SJSA1 (cell line): ENCODE data around the gene CRACR2A. TPM values are rescaled to one million over a fixed set of nuclear protein-coding genes. Genes with fewer than 3 reads are reported as not detected.

Experiments used
- DNase-seq, 2 experiments: peaks; one replicate each; pipeline ENCODE4 v3.0.0-alpha.2; 2015 to 2020; ENCODE audit warnings: low spot score in 2 of 2, low read depth in 1 of 2
- H3K27ac ChIP-seq: fragments of 250-450 bp; sonication (Bioruptor Pico); 2 replicates; pipeline ENCODE4 v1.5.1; 2020; ENCODE audit warnings: mild to moderate bottlenecking, moderate library complexity
- H3K27me3 ChIP-seq: fragments of 250-450 bp; sonication (Bioruptor Pico); replicated peaks from 2 replicates; pipeline ENCODE4 v1.5.1; 2020; ENCODE audit warnings: mild to moderate bottlenecking, moderate library complexity
- H3K36me3 ChIP-seq: fragments of 250-450 bp; sonication (Bioruptor Pico); 2 replicates; pipeline ENCODE4 v1.5.1; 2020; ENCODE audit warnings: mild to moderate bottlenecking
- H3K4me1 ChIP-seq: fragments of 250-450 bp; sonication (Bioruptor Pico); replicated peaks from 2 replicates; pipeline ENCODE4 v1.6.1; 2021; ENCODE audit warnings: mild to moderate bottlenecking
- H3K4me3 ChIP-seq: fragments of 250-450 bp; sonication (Bioruptor Pico); 2 replicates; pipeline ENCODE4 v1.5.1; 2020; ENCODE audit warnings: mild to moderate bottlenecking
- H3K9me3 ChIP-seq: fragments of 250-450 bp; sonication (Bioruptor Pico); replicated peaks from 2 replicates; pipeline ENCODE4 v1.5.1; 2020; ENCODE audit warnings: mild to moderate bottlenecking
- total RNA-seq: library from RNA; depleted of rRNA; stranded (reverse); fragments of >200 nt; shearing (Covaris generic); gene quantifications from 2 replicates; pipeline ENCODE4 v1.2.3, GENCODE V29; 2014

The CRACR2A gene
- total RNA-seq, 1 experiment from 2014 or later: 1.1 TPM

GRCh38 chr12:3655328-3655900, 97.5 kb downstream of the CRACR2A start:
- Histone ChIP-seq H3K36me3 (no peaks in the 10 kb centered on the region), H3K9me3 (no peaks in the 10 kb centered on the region), H3K4me1 (no peaks in the 10 kb centered on the region), H3K27ac (no peak overlapping the region), H3K27me3 (peaks cover 12% of the 10 kb centered on the region), H3K4me3 (no peak overlapping the region)
- no peak for DNase-seq

- no peak for DNase-seq
Observed at GRCh38 chr12:3651585-3652424, 101.1 kb downstream of the CRACR2A start.

GRCh38 chr12:3647504-3647903, 105.4 kb downstream of the CRACR2A start:
- no peaks in the 10 kb centered on the region for H3K36me3 ChIP-seq
- DNase-seq: no peak
- no peak overlapping the region for H3K4me3 ChIP-seq
- H3K27ac ChIP-seq: no peak overlapping the region
- H3K27me3 ChIP-seq: peaks cover 10% of the 10 kb centered on the region
- no peaks in the 10 kb centered on the region for H3K4me1 ChIP-seq
- H3K9me3 ChIP-seq: no peaks in the 10 kb centered on the region

More at GRCh38 chr12:3651585-3652424, 101.1 kb downstream of the CRACR2A start:
- no peaks in the 10 kb centered on the region for H3K9me3 ChIP-seq
- H3K4me1 ChIP-seq: no peaks in the 10 kb centered on the region
- no peaks in the 10 kb centered on the region for H3K36me3 ChIP-seq
- no peak overlapping the region for H3K27ac ChIP-seq
- H3K27me3 ChIP-seq: peaks cover 18% of the 10 kb centered on the region
- H3K4me3 ChIP-seq: no peak overlapping the region

- H3K4me1 ChIP-seq: no peaks in the 10 kb centered on the region
- peaks cover 10% of the 10 kb centered on the region for H3K27me3 ChIP-seq
- H3K4me3 ChIP-seq: no peak overlapping the region
- no peaks in the 10 kb centered on the region for H3K36me3 ChIP-seq
- no peak for DNase-seq
- no peak overlapping the region for H3K27ac ChIP-seq
- H3K9me3 ChIP-seq: no peaks in the 10 kb centered on the region
Observed at GRCh38 chr12:3646561-3647241, 106.2 kb downstream of the CRACR2A start.

- no peak for DNase-seq
- no peaks in the 10 kb centered on the region for H3K9me3 ChIP-seq
- no peaks in the 10 kb centered on the region for H3K4me1 ChIP-seq
- H3K36me3 ChIP-seq: no peaks in the 10 kb centered on the region
- no peak overlapping the region for H3K4me3 ChIP-seq
- no peak overlapping the region for H3K27ac ChIP-seq
- H3K27me3 ChIP-seq: peaks cover 6% of the 10 kb centered on the region
Observed at GRCh38 chr12:3645091-3645490, 107.8 kb downstream of the CRACR2A start.

- peaks cover 6% of the 10 kb centered on the region for H3K27me3 ChIP-seq
- H3K9me3 ChIP-seq: no peaks in the 10 kb centered on the region
- DNase-seq: no peak
- H3K4me1 ChIP-seq: no peaks in the 10 kb centered on the region
- no peaks in the 10 kb centered on the region for H3K36me3 ChIP-seq
- no peak overlapping the region for H3K4me3 ChIP-seq
- H3K27ac ChIP-seq: no peak overlapping the region
Observed at GRCh38 chr12:3644104-3644503, 108.8 kb downstream of the CRACR2A start.

- Histone ChIP-seq H3K9me3 (no peaks in the 10 kb centered on the region), H3K36me3 (no peaks in the 10 kb centered on the region), H3K4me3 (no peak overlapping the region), H3K4me1 (no peaks in the 10 kb centered on the region), H3K27ac (no peak overlapping the region), H3K27me3 (no peaks in the 10 kb centered on the region)
- no peak for DNase-seq
Observed at GRCh38 chr12:3641428-3642018, 111.4 kb downstream of the CRACR2A start.

GRCh38 chr12:3636328-3636727, 116.6 kb downstream of the CRACR2A start:
- H3K4me3 ChIP-seq: no peak overlapping the region
- H3K27me3 ChIP-seq: no peaks in the 10 kb centered on the region
- H3K36me3 ChIP-seq: no peaks in the 10 kb centered on the region
- H3K27ac ChIP-seq: no peak overlapping the region
- no peak for DNase-seq
- H3K9me3 ChIP-seq: no peaks in the 10 kb centered on the region
- no peaks in the 10 kb centered on the region for H3K4me1 ChIP-seq

- Histone ChIP-seq H3K36me3 (no peaks in the 10 kb centered on the region), H3K27me3 (no peaks in the 10 kb centered on the region), H3K4me1 (no peaks in the 10 kb centered on the region), H3K27ac (no peak overlapping the region), H3K4me3 (no peak overlapping the region), H3K9me3 (no peaks in the 10 kb centered on the region)
- no peak for DNase-seq
Observed at GRCh38 chr12:3634348-3634747, 118.6 kb downstream of the CRACR2A start.

- no peaks in the 10 kb centered on the region for H3K4me1 ChIP-seq
- H3K27me3 ChIP-seq: no peaks in the 10 kb centered on the region
- no peak overlapping the region for H3K27ac ChIP-seq
- DNase-seq: no peak
- H3K4me3 ChIP-seq: no peak overlapping the region
- no peaks in the 10 kb centered on the region for H3K36me3 ChIP-seq
- no peaks in the 10 kb centered on the region for H3K9me3 ChIP-seq
Observed at GRCh38 chr12:3633396-3633795, 119.5 kb downstream of the CRACR2A start.

- no peaks in the 10 kb centered on the region for H3K4me1 ChIP-seq
- DNase-seq: no peak
Observed at GRCh38 chr12:3632754-3633153, 120.2 kb downstream of the CRACR2A start.

GRCh38 chr12:3632256-3632655, 120.7 kb downstream of the CRACR2A start:
- Histone ChIP-seq H3K4me3 (no peak overlapping the region), H3K9me3 (no peaks in the 10 kb centered on the region), H3K4me1 (no peaks in the 10 kb centered on the region), H3K36me3 (no peaks in the 10 kb centered on the region), H3K27me3 (no peaks in the 10 kb centered on the region), H3K27ac (no peak overlapping the region)
- no peak for DNase-seq

More at GRCh38 chr12:3632754-3633153, 120.2 kb downstream of the CRACR2A start:
- Histone ChIP-seq H3K4me3 (no peak overlapping the region), H3K9me3 (no peaks in the 10 kb centered on the region), H3K36me3 (no peaks in the 10 kb centered on the region), H3K27ac (no peak overlapping the region), H3K27me3 (no peaks in the 10 kb centered on the region)

GRCh38 chr12:3631759-3632158, 121.2 kb downstream of the CRACR2A start:
- no peak for DNase-seq
- Histone ChIP-seq H3K27me3 (no peaks in the 10 kb centered on the region), H3K4me1 (no peaks in the 10 kb centered on the region), H3K4me3 (no peak overlapping the region), H3K36me3 (no peaks in the 10 kb centered on the region), H3K27ac (no peak overlapping the region), H3K9me3 (no peaks in the 10 kb centered on the region)

GRCh38 chr12:3631272-3631637, 121.7 kb downstream of the CRACR2A start:
- Histone ChIP-seq H3K27me3 (no peaks in the 10 kb centered on the region), H3K9me3 (no peaks in the 10 kb centered on the region), H3K4me1 (no peaks in the 10 kb centered on the region), H3K4me3 (no peak overlapping the region), H3K27ac (no peak overlapping the region), H3K36me3 (no peaks in the 10 kb centered on the region)
- DNase-seq: no peak
